Calu3 (cell line): Measurements from ENCODE around the gene ATP1A3. TPM values are rescaled to one million over a fixed set of nuclear protein-coding genes. Genes with fewer than 3 reads are reported as not detected.

ENCODE experiments used
- BruUV-seq: library from RNA; stranded (reverse); fragments of 400-500 nt; replicated peaks from 2 replicates; lab custom pipeline; 2021; lab: Mats Ljungman, UMichigan
- CTCF ChIA-PET: fragments of 300-600 bp; sonication (Branson Sonifier 250); formaldehyde crosslinking; loops from one replicate; lab custom pipeline; 2022; ENCODE audit warnings: antibody characterized with exemption; lab: Charles Lee
- DNase-seq: peaks from one replicate; pipeline ENCODE4 v3.0.0; 2022
- H3K27ac Mint-ChIP-seq: one replicate; pipeline ENCODE4 v1.8.0; 2022; ENCODE audit warnings: mixed read lengths; ENCODE audit not compliant: unreplicated experiment
- H3K27me3 Mint-ChIP-seq: one replicate; pipeline ENCODE4 v1.8.0; 2022; ENCODE audit warnings: mixed read lengths; ENCODE audit not compliant: unreplicated experiment
- H3K36me3 Mint-ChIP-seq: one replicate; pipeline ENCODE4 v1.8.0; 2022; ENCODE audit warnings: mild to moderate bottlenecking, moderate library complexity, mixed read lengths; ENCODE audit not compliant: insufficient read depth, unreplicated experiment
- H3K4me1 Mint-ChIP-seq: one replicate; pipeline ENCODE4 v1.8.0; 2022; ENCODE audit warnings: mild to moderate bottlenecking, low read depth, mixed read lengths; ENCODE audit not compliant: unreplicated experiment
- H3K4me3 Mint-ChIP-seq: one replicate; pipeline ENCODE4 v1.8.0; 2022; ENCODE audit warnings: mild to moderate bottlenecking, low read depth, moderate library complexity, mixed read lengths; ENCODE audit not compliant: unreplicated experiment
- H3K9me3 Mint-ChIP-seq: one replicate; pipeline ENCODE4 v1.8.0; 2022; ENCODE audit warnings: low read depth, mixed read lengths; ENCODE audit not compliant: unreplicated experiment
- CTCF ChIP-seq: fragments of 200-600 bp; IDR thresholded peaks from one replicate; pipeline ENCODE4 v1.8.0; 2022; ENCODE audit warnings: antibody characterized with exemption; ENCODE audit not compliant: unreplicated experiment
- intact Hi-C: fragments of 100-400 bp; cut with micrococcal nuclease; formaldehyde crosslinking; loops from one replicate; pipeline ENCODE4 v1.10.0; 2022; ENCODE audit not compliant: unreplicated experiment
- total RNA-seq: library from RNA; stranded (reverse); gene quantifications from 2 replicates; pipeline ENCODE4 v1.2.3, GENCODE V29; 2022

The ATP1A3 gene
- total RNA-seq, 1 experiment from 2014 or later: 1.7 TPM

DNA sequence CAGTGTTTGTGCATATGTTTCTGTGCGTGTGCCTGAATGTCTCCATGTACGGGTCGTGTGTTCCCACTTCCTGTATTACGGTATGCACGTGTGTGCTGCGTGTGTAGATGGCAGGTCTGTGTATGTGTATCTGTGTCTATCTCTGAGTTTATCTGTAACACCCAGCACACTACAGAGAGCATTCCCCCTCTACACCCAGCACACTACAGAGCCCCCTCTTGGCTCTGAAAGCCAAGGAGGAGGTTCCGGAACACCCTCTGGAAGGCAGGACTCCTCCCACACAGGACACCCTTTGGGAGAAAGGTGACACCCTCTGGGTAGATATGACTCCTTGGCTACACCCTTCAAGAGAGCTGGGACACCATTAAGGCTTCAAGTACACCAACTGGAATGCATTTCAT lies 63.7 kb downstream of the ATP1A3 start:
- intact Hi-C loops: no loop called here
- DNase-seq: no peak
- H3K36me3 Mint-ChIP-seq: peaks cover 11% of the 10 kb centered on the region
- no peaks in the 10 kb centered on the region for H3K9me3 Mint-ChIP-seq
- CTCF ChIA-PET: interaction anchor here (0.6 to 1.3 kb wide), 2 partner anchors 57 to 298 kb away, joined by 3 read pairs; no protein-coding TSS in a partner anchor
- H3K27ac Mint-ChIP-seq: no peak overlapping the region
- no peak overlapping the region for H3K4me3 Mint-ChIP-seq
- TF ChIP-seq CTCF: no peak
- peaks cover 21% of the 10 kb centered on the region for H3K4me1 Mint-ChIP-seq
- no peaks in the 10 kb centered on the region for H3K27me3 Mint-ChIP-seq
- BruUV-seq: no TSS peak

DNA sequence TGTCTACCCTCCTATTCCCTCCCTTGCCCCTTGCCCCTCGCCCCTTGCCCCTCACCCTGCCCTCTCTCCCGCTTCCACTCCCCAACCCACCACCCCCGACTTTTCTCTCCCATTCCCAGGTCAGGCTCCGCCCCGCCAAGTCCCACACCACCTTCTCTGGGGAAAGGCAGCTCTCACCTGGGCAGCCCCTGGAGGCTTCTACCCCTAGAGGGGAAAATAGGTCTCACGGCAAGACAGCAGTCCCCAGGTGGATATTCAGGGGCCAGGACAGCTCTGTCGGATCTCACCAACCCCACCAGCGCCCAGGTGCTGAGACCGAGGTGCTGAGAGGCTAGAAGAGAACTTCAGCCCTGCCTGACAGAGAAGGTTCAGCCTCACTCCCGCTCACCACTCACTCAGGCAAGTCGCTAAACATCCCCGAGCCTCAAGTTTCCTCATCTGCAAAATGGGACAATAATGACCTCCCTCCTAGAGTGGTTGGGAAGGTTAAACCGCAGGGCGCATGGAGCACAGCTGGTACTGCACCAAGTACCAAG lies 64.4 kb downstream of the ATP1A3 start:
- Mint-ChIP-seq H3K27me3 (no peaks in the 10 kb centered on the region), H3K9me3 (no peaks in the 10 kb centered on the region), H3K36me3 (peaks cover 11% of the 10 kb centered on the region), H3K4me1 (peaks cover 13% of the 10 kb centered on the region), H3K27ac (no peak overlapping the region), H3K4me3 (no peak overlapping the region)
- no peak for DNase-seq
- CTCF ChIA-PET: interaction anchor here (0.6 kb wide), 1 partner anchor 37 kb away, joined by 7 read pairs; no protein-coding TSS in a partner anchor
- intact Hi-C loops: no loop called here
- TF ChIP-seq CTCF: no peak
- no TSS peak for BruUV-seq

GRCh38 chr19:41928754-41929535 lies 65.1 kb downstream of the ATP1A3 start:
- Mint-ChIP-seq H3K9me3 (no peaks in the 10 kb centered on the region), H3K4me1 (peaks cover 13% of the 10 kb centered on the region), H3K4me3 (no peak overlapping the region), H3K36me3 (peaks cover 11% of the 10 kb centered on the region), H3K27me3 (no peaks in the 10 kb centered on the region), H3K27ac (no peak overlapping the region)
- no peak for DNase-seq
- BruUV-seq: no TSS peak
- CTCF ChIA-PET: interaction anchor here (0.6 to 1.0 kb wide), 4 partner anchors 21 to 625 kb away, joined by 3 to 7 read pairs (median 4); no protein-coding TSS in a partner anchor
- intact Hi-C loops: no loop called here
- no peak for TF ChIP-seq CTCF

DNA sequence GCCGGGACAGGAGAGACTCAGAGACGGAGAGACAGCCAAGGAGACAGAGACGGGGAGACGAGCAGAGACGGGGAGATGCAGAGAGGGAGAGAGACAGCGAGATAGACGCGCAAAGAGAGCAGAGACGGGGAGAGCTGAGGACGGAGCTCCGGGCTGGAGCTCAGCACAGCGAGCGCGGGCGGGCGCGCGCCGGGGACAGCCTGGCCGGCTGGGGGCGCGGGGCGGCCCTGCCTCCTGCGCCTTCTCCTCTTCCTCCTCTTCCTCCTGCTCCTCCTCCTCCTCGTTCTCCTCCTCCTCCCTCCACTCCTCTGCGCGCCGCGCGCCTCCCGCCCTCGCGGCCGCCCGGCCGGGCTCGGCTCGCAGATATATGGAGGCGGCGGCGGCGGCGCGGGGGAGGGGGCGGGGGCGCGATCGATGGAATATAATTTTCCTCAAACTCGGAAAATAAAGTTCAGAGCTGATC lies 65.8 kb downstream of the ATP1A3 start, which contains the start of gene ERFL:
Gene ERFL, minus strand, starts transcription at position 229 of the 463 bp plus-strand sequence. CDS start 15,530 bp downstream, outside the sequence.
- no peak within 1 kb of the TSS for H3K4me3 Mint-ChIP-seq
- DNase-seq: no peak
- peaks cover 11% of the 10 kb centered on the region for H3K36me3 Mint-ChIP-seq
- H3K9me3 Mint-ChIP-seq: no peaks in the 10 kb centered on the region
- no peak within 1 kb of the TSS for H3K27ac Mint-ChIP-seq
- CTCF ChIA-PET: interaction anchor here (0.6 to 1.0 kb wide), 4 partner anchors 16 to 625 kb away, joined by 3 to 5 read pairs (median 4); no protein-coding TSS in a partner anchor
- H3K27me3 Mint-ChIP-seq: no peaks in the 10 kb centered on the region
- BruUV-seq: no TSS peak
- peaks cover 17% of the 10 kb centered on the region for H3K4me1 Mint-ChIP-seq
- intact Hi-C loops: no loop called here
- no peak for TF ChIP-seq CTCF
